Stomach (tissue), 9 donors: ENCODE results near the gene CXCL3. TPM values are rescaled to one million over a fixed set of nuclear protein-coding genes. Genes with fewer than 3 reads are reported as not detected.

ENCODE experiments used
- DNase-seq, 2 donors: peaks; one replicate each; pipeline versions ENCODE4 v3.0.0 to v3.0.0-alpha.2; 2013 to 2019
- H3K27ac ChIP-seq, 5 donors: fragments of 200-600 bp in 4 of 5; sonication (generic) in 4 of 5; one replicate each; pipeline ENCODE4 v1.5.1; 2013 to 2019; ENCODE audit warnings: mild to moderate bottlenecking in 1 of 5, moderate library complexity in 1 of 5
- H3K27me3 ChIP-seq, 3 donors: fragments of 200-600 bp; sonication (generic); one replicate each; pipeline ENCODE4 v1.5.1; 2017 to 2019; ENCODE audit warnings: mixed run types in 1 of 3
- H3K36me3 ChIP-seq, 4 donors: fragments of 200-600 bp; sonication (generic); 1 replicate in 3 of 4; 2 replicates in 1 of 4; pipeline ENCODE4 v1.5.1; 2016 to 2019
- H3K4me1 ChIP-seq, 4 donors: fragments of 200-600 bp; sonication (generic); one replicate each; pipeline ENCODE4 v1.5.1; 2016 to 2019
- H3K4me3 ChIP-seq, 4 donors: fragments of 200-600 bp; sonication (generic) in 3 of 4; one replicate each; pipeline ENCODE4 v1.5.1; 2016 to 2019; ENCODE audit warnings: mild to moderate bottlenecking in 1 of 4
- H3K9me3 ChIP-seq, 4 donors: fragments of 200-600 bp; sonication (generic); one replicate each; pipeline ENCODE4 v1.5.1; 2016 to 2019
- CTCF ChIP-seq, 7 experiments: fragments of 450-650 bp in 4 of 7; fragments of 200-600 bp in 3 of 7; sonication (generic) in 3 of 7; IDR thresholded peaks; one replicate each; pipeline ENCODE4 v1.5.1; 2016 to 2019; ENCODE audit warnings: antibody characterized with exemption in 7 of 7, control low read depth in 2 of 7, mild to moderate bottlenecking in 1 of 7
- EP300 ChIP-seq: sonication (generic); formaldehyde crosslinking; IDR thresholded peaks from one replicate; pipeline ENCODE4 v1.6.1; 2017; ENCODE audit warnings: antibody characterized with exemption
- POLR2A ChIP-seq, 4 donors: fragments of 450-650 bp; IDR thresholded peaks; one replicate each; pipeline ENCODE4 v1.6.1; 2016; ENCODE audit warnings: antibody characterized with exemption in 4 of 4, control low read depth in 2 of 4, mild to moderate bottlenecking in 1 of 4, moderate library complexity in 1 of 4
- POLR2AphosphoS5 ChIP-seq, 3 donors: sonication (generic); formaldehyde crosslinking; IDR thresholded peaks; one replicate each; pipeline ENCODE4 v1.6.1; 2016; ENCODE audit warnings: antibody characterized with exemption in 3 of 3
- WGBS, 5 donors: extraction: QIAGEN DNeasy Blood & Tissue Kit in 3 of 5; methylation state at CpG; one replicate each; pipeline versions ENCODE4 v1.1.5 to v1.1.7; 2013 to 2018; 5-methylcytosine and 5-hydroxymethylcytosine counted together
- intact Hi-C: fragments of 100-400 bp; cut with DNase I; formaldehyde crosslinking; loops from one replicate; pipeline ENCODE4 v1.15.1; 2023; ENCODE audit warnings: low total_unique reads
- polyA plus RNA-seq, 3 donors: library from polyadenylated mRNA; stranded (reverse); fragments of 200-250 nt; gene quantifications; one replicate each; pipeline ENCODE4 v1.2.3, GENCODE V29; 2013
- total RNA-seq, 5 donors: library from RNA; depleted of rRNA; stranded (reverse); fragments of >200 nt; gene quantifications; one replicate each; pipeline versions ENCODE4 v1.1.0 to v1.2.3, GENCODE V29; 2014 to 2016
- donor health status: healthy with polysubstance abuse.
- donor health status: Bipolar disorder and iron deficiency.
- donor health status: healthy.

Gene CXCL3
- total and polyA plus RNA-seq, 8 donors, result 2.7 to 94.6 (median 18.5) TPM; not detected in 1

- H3K27me3 ChIP-seq, result no peaks in the 10 kb centered on the region
- H3K9me3 ChIP-seq, result peaks cover 0 to 11% (median 6%) of the 10 kb centered on the region in 4 donors
- intact Hi-C loops, result no loop called here
- no peak for DNase-seq
- H3K4me3 ChIP-seq, result no peak overlapping the region
- peaks cover 0 to 10% (median 0%) of the 10 kb centered on the region in 4 donors for H3K4me1 ChIP-seq
- H3K36me3 ChIP-seq, result no peaks in the 10 kb centered on the region
- TF ChIP-seq EP300 (no peak), POLR2A (IDR thresholded peaks at IDR 0.05) (no peak), CTCF (IDR thresholded peaks at IDR 0.05) (no peak), POLR2AphosphoS5 (IDR thresholded peaks at IDR 0.05) (no peak)
- no peak overlapping the region for H3K27ac ChIP-seq
- 57 to 74% (median 69%) methylated on average over 3 of the region's 3 CpGs for WGBS, 5 donors
Measured at GRCh38 chr4:74045247-74045646, 6.8 kb upstream of the CXCL3 start.

- H3K27ac ChIP-seq, result no peak overlapping the region
- H3K4me1 ChIP-seq, result peaks cover 0 to 16% (median under 1%) of the 10 kb centered on the region in 4 donors
- WGBS, 5 donors, result 81 to 90% (median 86%) methylated on average over 3 of the region's 3 CpGs
- no peaks in the 10 kb centered on the region for H3K36me3 ChIP-seq
- H3K27me3 ChIP-seq, result no peaks in the 10 kb centered on the region
- peaks cover 0 to 11% (median 6%) of the 10 kb centered on the region in 4 donors for H3K9me3 ChIP-seq
- TF ChIP-seq EP300, result no peak
- TF ChIP-seq CTCF (IDR thresholded peaks at IDR 0.05), result no peak
- TF ChIP-seq POLR2A (IDR thresholded peaks at IDR 0.05), result no peak
- TF ChIP-seq POLR2AphosphoS5 (IDR thresholded peaks at IDR 0.05), result no peak
- no peak overlapping the region for H3K4me3 ChIP-seq
- intact Hi-C loops, result no loop called here
- DNase-seq, result no peak
Measured at GRCh38 chr4:74044677-74045076, 6.2 kb upstream of the CXCL3 start.

- no peaks in the 10 kb centered on the region for H3K36me3 ChIP-seq
- H3K27me3 ChIP-seq, result no peaks in the 10 kb centered on the region
- H3K27ac ChIP-seq, result no peak overlapping the region
- peak; percentile 34 to 58 for DNase-seq
- TF ChIP-seq POLR2A (IDR thresholded peaks at IDR 0.05) (no peak), POLR2AphosphoS5 (IDR thresholded peaks at IDR 0.05) (no peak), CTCF (IDR thresholded peaks at IDR 0.05) (no peak), EP300 (no peak)
- peaks cover 0 to 8% (median 6%) of the 10 kb centered on the region in 4 donors for H3K9me3 ChIP-seq
- 41 to 60% (median 51%) methylated on average over 2 of the region's 2 CpGs for WGBS, 5 donors
- H3K4me1 ChIP-seq, result peaks cover 0 to 28% (median 9%) of the 10 kb centered on the region in 4 donors
- intact Hi-C loops, result no loop called here
- H3K4me3 ChIP-seq, result no peak overlapping the region
Measured at GRCh38 chr4:74042681-74043080, 4.2 kb upstream of the CXCL3 start.

GRCh38 chr4:74041418-74041817 is 2.9 kb upstream of the CXCL3 start:
- Histone ChIP-seq H3K4me3 (no peak overlapping the region), H3K9me3 (peaks cover 0 to 3% (median under 1%) of the 10 kb centered on the region in 4 donors), H3K36me3 (no peaks in the 10 kb centered on the region), H3K27ac (no peak overlapping the region), H3K4me1 (peaks cover 0 to 31% (median 10%) of the 10 kb centered on the region in 4 donors), H3K27me3 (no peaks in the 10 kb centered on the region)
- no peak for DNase-seq
- 21 to 41% (median 36%) methylated on average over 1 of the region's 1 CpG for WGBS, 5 donors
- TF ChIP-seq POLR2A (IDR thresholded peaks at IDR 0.05) (no peak), CTCF (IDR thresholded peaks at IDR 0.05) (no peak), POLR2AphosphoS5 (IDR thresholded peaks at IDR 0.05) (no peak), EP300 (no peak)
- intact Hi-C loops, result no loop called here
